Body of pancreas (tissue), 4 donors: Measurements from ENCODE around the gene PRRT2. TPM values are rescaled to one million over a fixed set of nuclear protein-coding genes. Genes with fewer than 3 reads are reported as not detected.

Source experiments
- ATAC-seq: fragments of 150-250 bp; one replicate; pipeline ENCODE4 v1.9.1; 2016
- DNase-seq, 4 donors: peaks; one replicate each; pipeline ENCODE4 v3.0.0-alpha.2; 2019
- H3K27ac ChIP-seq, 4 donors: fragments of 200-600 bp; sonication (generic); 1 replicate in 3 of 4; 2 replicates in 1 of 4; pipeline versions ENCODE4 v1.5.1 to v1.6.1; 2016 to 2019; ENCODE audit warnings: mild to moderate bottlenecking in 1 of 4, mixed read lengths in 1 of 4, moderate library complexity in 1 of 4
- H3K27me3 ChIP-seq, 2 donors: fragments of 200-600 bp; sonication (generic); one replicate each; pipeline ENCODE4 v1.6.0; 2016; ENCODE audit warnings: mild to moderate bottlenecking in 1 of 2
- H3K36me3 ChIP-seq, 2 donors: fragments of 200-600 bp; sonication (generic); replicated peaks in 1 of 2; 2 replicates each; pipeline ENCODE4 v1.5.1; 2016; ENCODE audit warnings: low read depth in 2 of 2; ENCODE audit not compliant: insufficient read depth in 1 of 2
- H3K4me1 ChIP-seq: fragments of 200-600 bp; sonication (generic); one replicate; pipeline ENCODE4 v1.6.0; 2016
- H3K4me3 ChIP-seq, 2 donors: fragments of 200-600 bp; sonication (generic); 1 replicate in 1 of 2; 2 replicates in 1 of 2; pipeline ENCODE4 v1.5.1; 2016 to 2019
- H3K9me3 ChIP-seq, 3 donors: fragments of 200-600 bp; sonication (generic); 1 replicate in 2 of 3; 2 replicates in 1 of 3; pipeline ENCODE4 v1.5.1; 2016
- CTCF ChIP-seq, 7 experiments: fragments of 450-650 bp in 4 of 7; fragments of 200-600 bp in 3 of 7; sonication (generic) in 3 of 7; IDR thresholded peaks; one replicate each; pipeline ENCODE4 v1.5.1; 2016 to 2019; ENCODE audit warnings: antibody characterized with exemption in 7 of 7
- POLR2A ChIP-seq, 3 donors: fragments of 450-650 bp; IDR thresholded peaks; one replicate each; pipeline ENCODE4 v1.6.1; 2016; ENCODE audit warnings: antibody characterized with exemption in 3 of 3, mild to moderate bottlenecking in 2 of 3
- WGBS, 2 donors: methylation state at CpG; one replicate each; pipeline ENCODE4 v1.1.5; 2017; 5-methylcytosine and 5-hydroxymethylcytosine counted together
- intact Hi-C: fragments of 100-400 bp; cut with DNase I; formaldehyde crosslinking; loops from one replicate; pipeline ENCODE4 v1.15.1; 2023
- total RNA-seq, 2 donors: library from RNA; depleted of rRNA; stranded (reverse); fragments of >200 nt; gene quantifications; one replicate each; pipeline ENCODE4 v1.1.0, GENCODE V29; 2016

The PRRT2 gene
- total RNA-seq, 2 donors from 2014 or later: 1.0 TPM; not detected in 1

DNA sequence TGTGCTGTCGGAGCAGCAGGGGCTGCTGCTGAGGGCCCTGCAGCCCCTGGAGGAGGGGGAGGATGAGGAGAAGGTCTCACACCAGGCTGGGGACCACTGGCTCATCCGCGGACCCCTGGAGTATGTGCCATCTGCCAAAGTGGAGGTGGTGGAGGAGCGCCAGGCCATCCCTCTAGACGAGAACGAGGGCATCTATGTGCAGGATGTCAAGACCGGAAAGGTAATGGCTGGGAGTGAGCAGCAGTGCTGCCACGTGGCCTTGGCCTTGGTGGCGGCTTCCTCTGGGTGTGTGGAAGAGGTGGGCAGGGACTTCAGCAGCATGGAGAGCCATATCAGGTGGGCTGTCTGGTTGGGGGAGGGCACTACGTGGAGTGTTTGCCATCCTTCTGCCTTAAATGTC, 28.2 kb downstream of the PRRT2 start:
- intact Hi-C loops: no loop called here

DNA sequence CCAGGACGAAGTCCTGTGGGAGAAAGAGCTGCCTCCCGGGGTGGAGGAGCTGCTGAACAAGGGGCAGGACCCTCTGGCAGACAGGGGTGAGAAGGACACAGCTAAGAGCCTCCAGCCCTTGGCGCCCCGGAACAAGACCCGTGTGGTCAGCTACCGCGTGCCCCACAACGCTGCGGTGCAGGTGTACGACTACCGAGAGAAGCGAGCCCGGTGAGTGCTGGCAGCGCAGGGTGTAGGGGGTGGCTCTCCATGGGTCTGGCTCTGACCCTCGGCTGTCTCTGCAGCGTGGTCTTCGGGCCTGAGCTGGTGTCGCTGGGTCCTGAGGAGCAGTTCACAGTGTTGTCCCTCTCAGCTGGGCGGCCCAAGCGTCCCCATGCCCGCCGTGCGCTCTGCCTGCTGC, 29.6 kb downstream of the PRRT2 start:
- Histone ChIP-seq H3K9me3 (no peaks in the 10 kb centered on the region), H3K4me1 (no peaks in the 10 kb centered on the region), H3K27me3 (no peaks in the 10 kb centered on the region), H3K27ac (no peak overlapping the region), H3K36me3 (peaks cover 22 to 52% of the 10 kb centered on the region in 2 donors), H3K4me3 (no peak overlapping the region)
- DNase-seq (no peak), ATAC-seq (no peak)
- TF ChIP-seq POLR2A (IDR thresholded peaks at IDR 0.05): no peak
- no peak for TF ChIP-seq CTCF (IDR thresholded peaks at IDR 0.05)
- intact Hi-C loops: no loop called here
- 91 to 94% methylated on average over 20 to 23 of the region's 23 CpGs for WGBS, 2 donors

More for the DNA sequence above, 28.2 kb downstream of the PRRT2 start:
- TF ChIP-seq POLR2A (IDR thresholded peaks at IDR 0.05): no peak
- TF ChIP-seq CTCF (IDR thresholded peaks at IDR 0.05): no peak
- H3K27ac ChIP-seq: no peak overlapping the region
- 71 to 84% methylated on average over 7 to 10 of the region's 10 CpGs for WGBS, 2 donors
- ATAC-seq: no peak
- H3K36me3 ChIP-seq: peaks cover 20 to 48% of the 10 kb centered on the region in 2 donors
- no peak for DNase-seq
- no peaks in the 10 kb centered on the region for H3K27me3 ChIP-seq
- H3K9me3 ChIP-seq: no peaks in the 10 kb centered on the region
- no peak overlapping the region for H3K4me3 ChIP-seq
- no peaks in the 10 kb centered on the region for H3K4me1 ChIP-seq

DNA sequence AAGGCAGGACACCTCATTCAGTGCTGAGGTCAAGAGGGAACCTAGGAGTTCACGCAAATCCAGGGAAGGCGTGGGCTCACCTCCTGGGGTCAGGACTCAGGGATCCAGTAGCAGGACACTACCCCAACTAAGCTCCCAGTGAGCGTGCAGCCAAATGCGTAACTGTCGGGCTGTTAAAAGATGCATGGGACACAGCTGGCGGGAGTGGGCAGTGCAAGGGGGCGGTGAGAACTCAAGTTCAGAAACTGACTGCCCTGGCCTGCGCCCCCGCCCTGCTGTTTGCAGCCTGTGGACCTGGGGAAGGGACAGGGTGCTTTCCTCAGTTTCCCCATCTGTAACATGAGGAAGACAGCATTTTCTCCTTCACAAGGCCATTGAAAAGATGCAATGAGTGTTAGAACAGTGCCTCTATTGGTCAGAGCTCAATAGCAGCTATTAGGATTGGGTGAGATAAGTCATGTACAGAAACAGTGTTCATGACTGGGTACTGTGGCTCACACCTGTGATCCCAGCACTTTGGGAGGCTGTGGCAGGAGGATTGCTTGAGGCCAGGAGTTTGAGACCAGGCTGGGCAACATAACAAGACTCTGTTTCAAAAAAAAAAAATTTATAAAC, 30.8 kb downstream of the PRRT2 start:
- intact Hi-C loops: no loop called here
- Histone ChIP-seq H3K9me3 (no peaks in the 10 kb centered on the region), H3K27me3 (no peaks in the 10 kb centered on the region), H3K27ac (no peak overlapping the region), H3K4me1 (no peaks in the 10 kb centered on the region), H3K4me3 (no peak overlapping the region), H3K36me3 (peaks cover 21 to 48% of the 10 kb centered on the region in 2 donors)
- no peak for DNase-seq
- no peak for TF ChIP-seq POLR2A (IDR thresholded peaks at IDR 0.05)
- no peak for TF ChIP-seq CTCF (IDR thresholded peaks at IDR 0.05)
- WGBS, 2 donors: 95 to 98% methylated on average over 9 of the region's 9 CpGs
- ATAC-seq: no peak

DNA sequence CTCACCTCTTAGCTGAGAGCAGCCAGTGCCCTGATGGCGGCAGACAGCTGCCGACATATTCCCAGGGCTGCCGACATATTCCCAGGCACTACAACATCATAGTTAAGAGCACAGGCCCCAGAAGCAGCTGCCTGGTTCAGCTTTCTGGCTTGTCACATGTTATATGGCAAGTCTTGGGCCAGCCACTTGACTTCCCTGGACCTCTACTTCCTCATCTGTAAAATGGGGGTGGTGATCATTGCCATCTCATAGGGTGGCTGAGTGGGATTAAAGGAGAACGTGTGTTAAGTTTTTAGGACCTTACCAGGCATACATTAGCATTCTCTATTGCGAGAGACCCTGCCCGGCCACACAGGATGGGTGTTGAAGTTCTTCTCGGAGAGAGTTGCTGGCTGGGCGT, 31.9 kb downstream of the PRRT2 start:
- 89% methylated on average over 4 to 8 of the region's 8 CpGs for WGBS, 2 donors
- DNase-seq: no peak
- no peak for TF ChIP-seq CTCF (IDR thresholded peaks at IDR 0.05)
- no peak for TF ChIP-seq POLR2A (IDR thresholded peaks at IDR 0.05)
- no peaks in the 10 kb centered on the region for H3K4me1 ChIP-seq
- no peaks in the 10 kb centered on the region for H3K9me3 ChIP-seq
- H3K36me3 ChIP-seq: peaks cover 18 to 43% of the 10 kb centered on the region in 2 donors
- ATAC-seq: no peak
- H3K27me3 ChIP-seq: no peaks in the 10 kb centered on the region
- intact Hi-C loops: no loop called here
- no peak overlapping the region for H3K27ac ChIP-seq
- no peak overlapping the region for H3K4me3 ChIP-seq
